GM12878 (cell line): ENCODE data around the gene SFT2D1. TPM values are rescaled to one million over a fixed set of nuclear protein-coding genes. Genes with fewer than 3 reads are reported as not detected.

Experiments used
- HDAC6 ChIP-seq: fragments of 200-600 bp; sonication (generic); IDR thresholded peaks from one replicate; pipeline ENCODE4 v1.8.0; 2017; ENCODE audit warnings: antibody characterized with exemption; ENCODE audit not compliant: unreplicated experiment
- HDGF ChIP-seq: fragments of 450-650 bp; IDR thresholded peaks from 2 replicates; pipeline ENCODE4 v1.6.1; 2016; ENCODE audit warnings: antibody characterized with exemption
- IKZF2 ChIP-seq, 2 experiments: fragments of 450-650 bp; IDR thresholded peaks; 2 replicates each; pipeline ENCODE4 v1.6.1; 2017; ENCODE audit warnings: mild to moderate bottlenecking in 2 of 2, moderate library complexity in 2 of 2
- JUNB ChIP-seq: IDR thresholded peaks from 2 replicates; pipeline ENCODE4 v1.6.1; 2016; ENCODE audit warnings: antibody characterized with exemption, mild to moderate bottlenecking
- PML ChIP-seq: IDR thresholded peaks from 2 replicates; pipeline ENCODE4 v1.6.1; 2012; ENCODE audit warnings: low read length, inconsistent platforms
- POU2F2 ChIP-seq: IDR thresholded peaks from 3 replicates; pipeline ENCODE4 v1.6.1; 2011; ENCODE audit warnings: low read depth, mild to moderate bottlenecking, low read length, borderline replicate concordance
- TCF3 ChIP-seq: IDR thresholded peaks from 2 replicates; pipeline ENCODE4 v1.6.1; 2012; ENCODE audit warnings: low read depth, mild to moderate bottlenecking, low read length, borderline replicate concordance; ENCODE audit not compliant: insufficient read depth
- ZNF207 ChIP-seq: fragments of 450-650 bp; IDR thresholded peaks from 2 replicates; pipeline ENCODE4 v1.6.1; 2014; ENCODE audit warnings: antibody characterized with exemption, mild to moderate bottlenecking, borderline replicate concordance
- ZNF217 ChIP-seq: fragments of 450-650 bp; IDR thresholded peaks from 2 replicates; pipeline ENCODE4 v1.6.1; 2017; ENCODE audit warnings: antibody characterized with exemption, mild to moderate bottlenecking
- ZNF274 ChIP-seq: IDR thresholded peaks from one replicate; pipeline ENCODE4 v1.8.0; 2011; ENCODE audit not compliant: insufficient read length, insufficient read depth
- ZNF592 ChIP-seq: fragments of 450-650 bp; IDR thresholded peaks from 2 replicates; pipeline ENCODE4 v1.6.1; 2017; ENCODE audit warnings: mild to moderate bottlenecking, moderate library complexity
- polyA plus RNA-seq, 11 experiments: library from polyadenylated mRNA; depleted of rRNA in 4 of 11; unstranded in 6 of 11; stranded (reverse) in 5 of 11; fragments of >200 nt; fragmentation: Nextera tagmentation in 4 of 11; fragmentation: Illumina TruSeq in 1 of 11; extraction: Ambion mirVana in 4 of 11; extraction: Trizol in 1 of 11; gene quantifications; 1 replicate in 1 of 11; 2 replicates in 10 of 11; pipeline versions ENCODE4 v1.2.1 to v1.2.3, GENCODE V29; 2011 to 2016; ENCODE audit warnings: inconsistent platforms in 2 of 11, missing spikeins in 2 of 11, low read depth in 1 of 11
- total RNA-seq, 4 experiments: library from RNA; depleted of rRNA in 3 of 4; stranded (reverse); fragments of >200 nt in 3 of 4; fragmentation: Illumina TruSeq in 1 of 4; extraction: Trizol in 1 of 4; gene quantifications; 2 replicates each; pipeline versions ENCODE4 v1.2.1 to v1.2.3, GENCODE V29; 2013 to 2021
- TF ChIP-seq, protein P1 (sequence below): fragments of 450-650 bp; IDR thresholded peaks from 2 replicates; pipeline ENCODE4 v1.6.1; 2017; ENCODE audit warnings: mild to moderate bottlenecking, low read depth, inconsistent platforms; ENCODE audit not compliant: poor library complexity, severe bottlenecking
- TF ChIP-seq, protein P2 (sequence below): IDR thresholded peaks from 2 replicates; pipeline ENCODE4 v1.6.1; 2011; ENCODE audit warnings: borderline replicate concordance, low read depth, mild to moderate bottlenecking, moderate library complexity, low read length; ENCODE audit not compliant: insufficient read depth, poor library complexity, severe bottlenecking
- TF ChIP-seq, protein P3 (sequence below): fragments of 450-650 bp; IDR thresholded peaks from 2 replicates; pipeline ENCODE4 v1.6.1; 2017; ENCODE audit warnings: mild to moderate bottlenecking, moderate library complexity
- TF ChIP-seq, protein P4 (sequence below): IDR thresholded peaks from 2 replicates; pipeline ENCODE4 v1.6.1; 2012; ENCODE audit warnings: low read length, inconsistent platforms

The SFT2D1 gene
- total and polyA plus RNA-seq, 10 of the 15 experiments (the other 5 are each of a cell fraction or from before 2014, with no cell fraction given): 69.5 to 281 (median 124) TPM

DNA sequence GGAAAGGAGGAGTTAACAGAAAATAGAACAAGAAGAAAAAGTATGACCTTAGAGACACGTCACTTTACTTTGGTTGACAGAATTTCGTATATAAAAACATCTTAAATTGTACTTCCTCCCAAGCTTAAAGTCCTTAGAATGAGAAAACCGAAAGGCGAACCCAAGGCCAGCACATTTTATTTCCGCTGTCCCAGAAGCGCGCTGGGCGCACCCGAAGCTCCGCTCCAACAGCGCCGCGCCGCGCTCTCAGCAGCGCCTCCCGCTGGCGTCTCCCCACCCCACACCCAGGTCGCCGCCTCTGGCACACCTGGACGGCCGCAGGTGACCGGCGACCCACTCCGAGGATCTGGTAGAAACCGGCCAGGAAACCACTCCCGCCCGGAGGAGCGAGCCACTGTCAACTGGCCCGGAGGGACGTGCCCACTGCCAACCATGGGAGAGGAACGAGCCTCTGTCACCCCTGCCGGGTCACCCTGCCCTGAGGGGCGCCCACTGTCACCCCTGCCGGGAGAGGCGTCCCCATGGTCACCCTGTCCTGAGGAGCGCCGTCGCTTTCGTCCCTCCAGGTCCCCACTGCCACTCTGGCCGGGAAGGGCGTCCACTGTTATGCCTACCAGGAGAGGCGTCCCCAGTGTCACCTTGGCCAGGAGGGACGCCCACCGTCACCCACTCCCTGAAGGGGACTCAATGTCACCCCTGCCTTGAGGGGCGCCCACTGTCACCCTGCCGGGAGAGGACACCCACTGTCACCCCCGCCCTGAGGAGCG lies 39.6 kb upstream of the SFT2D1 start (continued):
- TF ChIP-seq, protein P1, sequence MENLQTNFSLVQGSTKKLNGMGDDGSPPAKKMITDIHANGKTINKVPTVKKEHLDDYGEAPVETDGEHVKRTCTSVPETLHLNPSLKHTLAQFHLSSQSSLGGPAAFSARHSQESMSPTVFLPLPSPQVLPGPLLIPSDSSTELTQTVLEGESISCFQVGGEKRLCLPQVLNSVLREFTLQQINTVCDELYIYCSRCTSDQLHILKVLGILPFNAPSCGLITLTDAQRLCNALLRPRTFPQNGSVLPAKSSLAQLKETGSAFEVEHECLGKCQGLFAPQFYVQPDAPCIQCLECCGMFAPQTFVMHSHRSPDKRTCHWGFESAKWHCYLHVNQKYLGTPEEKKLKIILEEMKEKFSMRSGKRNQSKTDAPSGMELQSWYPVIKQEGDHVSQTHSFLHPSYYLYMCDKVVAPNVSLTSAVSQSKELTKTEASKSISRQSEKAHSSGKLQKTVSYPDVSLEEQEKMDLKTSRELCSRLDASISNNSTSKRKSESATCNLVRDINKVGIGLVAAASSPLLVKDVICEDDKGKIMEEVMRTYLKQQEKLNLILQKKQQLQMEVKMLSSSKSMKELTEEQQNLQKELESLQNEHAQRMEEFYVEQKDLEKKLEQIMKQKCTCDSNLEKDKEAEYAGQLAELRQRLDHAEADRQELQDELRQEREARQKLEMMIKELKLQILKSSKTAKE: no peak
- TF ChIP-seq PML (no peak), HDAC6 (peak; percentile 54), POU2F2 (no peak), ZNF592 (0 out of 2 replicates have a peak, but pooled peaks have one; percentile 23), JUNB (no peak), ZNF207 (no peak), IKZF2 (IDR thresholded peaks at IDR 0.05) (no peak; a peak in 1 of 4 replicates), HDGF (0 out of 2 replicates have a peak, but pooled peaks have one; percentile 49), ZNF274 (no peak), ZNF217 (peak; percentile 35; the same call in 1 of the 2 replicates), TCF3 (peak; percentile 88)
- TF ChIP-seq, protein P2, sequence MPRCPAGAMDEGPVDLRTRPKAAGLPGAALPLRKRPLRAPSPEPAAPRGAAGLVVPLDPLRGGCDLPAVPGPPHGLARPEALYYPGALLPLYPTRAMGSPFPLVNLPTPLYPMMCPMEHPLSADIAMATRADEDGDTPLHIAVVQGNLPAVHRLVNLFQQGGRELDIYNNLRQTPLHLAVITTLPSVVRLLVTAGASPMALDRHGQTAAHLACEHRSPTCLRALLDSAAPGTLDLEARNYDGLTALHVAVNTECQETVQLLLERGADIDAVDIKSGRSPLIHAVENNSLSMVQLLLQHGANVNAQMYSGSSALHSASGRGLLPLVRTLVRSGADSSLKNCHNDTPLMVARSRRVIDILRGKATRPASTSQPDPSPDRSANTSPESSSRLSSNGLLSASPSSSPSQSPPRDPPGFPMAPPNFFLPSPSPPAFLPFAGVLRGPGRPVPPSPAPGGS: no peak
- TF ChIP-seq, protein P3, sequence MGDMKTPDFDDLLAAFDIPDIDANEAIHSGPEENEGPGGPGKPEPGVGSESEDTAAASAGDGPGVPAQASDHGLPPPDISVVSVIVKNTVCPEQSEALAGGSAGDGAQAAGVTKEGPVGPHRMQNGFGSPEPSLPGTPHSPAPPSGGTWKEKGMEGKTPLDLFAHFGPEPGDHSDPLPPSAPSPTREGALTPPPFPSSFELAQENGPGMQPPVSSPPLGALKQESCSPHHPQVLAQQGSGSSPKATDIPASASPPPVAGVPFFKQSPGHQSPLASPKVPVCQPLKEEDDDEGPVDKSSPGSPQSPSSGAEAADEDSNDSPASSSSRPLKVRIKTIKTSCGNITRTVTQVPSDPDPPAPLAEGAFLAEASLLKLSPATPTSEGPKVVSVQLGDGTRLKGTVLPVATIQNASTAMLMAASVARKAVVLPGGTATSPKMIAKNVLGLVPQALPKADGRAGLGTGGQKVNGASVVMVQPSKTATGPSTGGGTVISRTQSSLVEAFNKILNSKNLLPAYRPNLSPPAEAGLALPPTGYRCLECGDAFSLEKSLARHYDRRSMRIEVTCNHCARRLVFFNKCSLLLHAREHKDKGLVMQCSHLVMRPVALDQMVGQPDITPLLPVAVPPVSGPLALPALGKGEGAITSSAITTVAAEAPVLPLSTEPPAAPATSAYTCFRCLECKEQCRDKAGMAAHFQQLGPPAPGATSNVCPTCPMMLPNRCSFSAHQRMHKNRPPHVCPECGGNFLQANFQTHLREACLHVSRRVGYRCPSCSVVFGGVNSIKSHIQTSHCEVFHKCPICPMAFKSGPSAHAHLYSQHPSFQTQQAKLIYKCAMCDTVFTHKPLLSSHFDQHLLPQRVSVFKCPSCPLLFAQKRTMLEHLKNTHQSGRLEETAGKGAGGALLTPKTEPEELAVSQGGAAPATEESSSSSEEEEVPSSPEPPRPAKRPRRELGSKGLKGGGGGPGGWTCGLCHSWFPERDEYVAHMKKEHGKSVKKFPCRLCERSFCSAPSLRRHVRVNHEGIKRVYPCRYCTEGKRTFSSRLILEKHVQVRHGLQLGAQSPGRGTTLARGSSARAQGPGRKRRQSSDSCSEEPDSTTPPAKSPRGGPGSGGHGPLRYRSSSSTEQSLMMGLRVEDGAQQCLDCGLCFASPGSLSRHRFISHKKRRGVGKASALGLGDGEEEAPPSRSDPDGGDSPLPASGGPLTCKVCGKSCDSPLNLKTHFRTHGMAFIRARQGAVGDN: no peak
- TF ChIP-seq, protein P4, sequence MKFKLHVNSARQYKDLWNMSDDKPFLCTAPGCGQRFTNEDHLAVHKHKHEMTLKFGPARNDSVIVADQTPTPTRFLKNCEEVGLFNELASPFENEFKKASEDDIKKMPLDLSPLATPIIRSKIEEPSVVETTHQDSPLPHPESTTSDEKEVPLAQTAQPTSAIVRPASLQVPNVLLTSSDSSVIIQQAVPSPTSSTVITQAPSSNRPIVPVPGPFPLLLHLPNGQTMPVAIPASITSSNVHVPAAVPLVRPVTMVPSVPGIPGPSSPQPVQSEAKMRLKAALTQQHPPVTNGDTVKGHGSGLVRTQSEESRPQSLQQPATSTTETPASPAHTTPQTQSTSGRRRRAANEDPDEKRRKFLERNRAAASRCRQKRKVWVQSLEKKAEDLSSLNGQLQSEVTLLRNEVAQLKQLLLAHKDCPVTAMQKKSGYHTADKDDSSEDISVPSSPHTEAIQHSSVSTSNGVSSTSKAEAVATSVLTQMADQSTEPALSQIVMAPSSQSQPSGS: no peak
